Mucosa of descending colon (tissue), 3 donors: ENCODE measurements around the gene CMSS1. TPM values are rescaled to one million over a fixed set of nuclear protein-coding genes. Genes with fewer than 3 reads are reported as not detected.

ENCODE experiments used
- ATAC-seq: fragments of 200-7000 bp; cut with Tn5 transposase; one replicate; pipeline ENCODE4 v1.9.1; 2020; ENCODE audit warnings: mild to moderate bottlenecking, moderate library complexity
- DNase-seq, 3 donors: peaks; one replicate each; pipeline ENCODE4 v3.0.0-alpha.2; 2020
- H3K36me3 ChIP-seq: fragments of 200-600 bp; one replicate; pipeline ENCODE4 v1.8.0; 2021; ENCODE audit warnings: low read depth, mild to moderate bottlenecking
- H3K4me1 ChIP-seq: fragments of 200-600 bp; one replicate; pipeline ENCODE4 v1.8.0; 2021; ENCODE audit warnings: low read depth, mild to moderate bottlenecking
- H3K4me3 ChIP-seq: fragments of 200-600 bp; one replicate; pipeline ENCODE4 v1.8.0; 2021; ENCODE audit warnings: mild to moderate bottlenecking
- H3K9me3 ChIP-seq: fragments of 200-600 bp; one replicate; pipeline ENCODE4 v1.8.0; 2021; ENCODE audit warnings: mild to moderate bottlenecking
- intact Hi-C, 2 donors: fragments of 100-400 bp; cut with DNase I in 1 of 2; cut with micrococcal nuclease in 1 of 2; formaldehyde crosslinking; loops; one replicate each; pipeline versions ENCODE4 v1.11.0 to v1.11.1; 2022; cut with DNase I, micrococcal nuclease
- total RNA-seq, 3 donors: library from RNA; stranded (reverse); fragmentation: NEBNext Ultra II Directional in 2 of 3; extraction: Animal tissue kit (Norgen Biotek cat#: 25700) in 2 of 3; gene quantifications; one replicate each; pipeline versions ENCODE4 v1.2.1 to v1.2.4, GENCODE V29; 2021 to 2023
- TF ChIP-seq, protein P1 (sequence below): fragments of 200-600 bp; IDR thresholded peaks from one replicate; pipeline ENCODE4 v1.8.0; 2022; ENCODE audit warnings: antibody characterized with exemption, mild to moderate bottlenecking
- donor health status: DM: no; HTN: no; CAD: no; lungs with moderate emphysema.
- donor health status: DM: no; HTN: no; CAD: no.
- donor health status: DM: no; HTN: yes; CAD: no.

CMSS1 gene
- total RNA-seq, 3 donors from 2014 or later = 9.6 to 24.2 (median 13.8) TPM

DNA sequence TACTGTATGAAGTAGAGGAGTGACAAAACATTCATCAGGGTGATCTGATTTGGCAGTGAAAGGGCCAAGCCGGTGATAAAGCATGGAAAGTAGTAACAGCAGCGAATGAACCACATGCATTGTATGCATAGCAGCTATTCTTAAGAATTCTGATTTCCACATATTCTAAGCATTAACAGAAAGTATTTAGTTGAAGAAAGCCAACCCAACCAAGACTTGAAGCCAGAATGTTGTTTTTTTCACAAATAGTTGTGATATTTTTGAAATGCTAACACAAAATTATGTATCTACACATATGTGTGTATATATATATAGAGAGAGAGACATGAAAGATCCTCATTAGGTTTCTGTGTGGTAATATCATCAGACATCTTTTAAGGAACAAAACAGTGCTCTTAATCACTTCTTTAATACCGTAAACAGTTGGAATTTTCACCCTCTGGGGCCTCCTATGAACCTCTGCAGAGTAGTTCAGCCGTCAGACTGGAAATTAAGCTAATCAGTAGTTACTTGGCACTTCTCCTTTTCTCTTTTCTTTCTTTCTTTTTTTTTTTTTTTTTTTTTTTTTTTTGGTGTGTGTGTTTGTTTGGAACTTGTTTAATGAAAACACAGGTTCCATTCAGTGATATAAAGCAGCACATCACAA is 139.6 kb downstream of the CMSS1 start:
- peaks cover 3% of the 10 kb centered on the region for H3K4me1 ChIP-seq
- TF ChIP-seq, protein P1, sequence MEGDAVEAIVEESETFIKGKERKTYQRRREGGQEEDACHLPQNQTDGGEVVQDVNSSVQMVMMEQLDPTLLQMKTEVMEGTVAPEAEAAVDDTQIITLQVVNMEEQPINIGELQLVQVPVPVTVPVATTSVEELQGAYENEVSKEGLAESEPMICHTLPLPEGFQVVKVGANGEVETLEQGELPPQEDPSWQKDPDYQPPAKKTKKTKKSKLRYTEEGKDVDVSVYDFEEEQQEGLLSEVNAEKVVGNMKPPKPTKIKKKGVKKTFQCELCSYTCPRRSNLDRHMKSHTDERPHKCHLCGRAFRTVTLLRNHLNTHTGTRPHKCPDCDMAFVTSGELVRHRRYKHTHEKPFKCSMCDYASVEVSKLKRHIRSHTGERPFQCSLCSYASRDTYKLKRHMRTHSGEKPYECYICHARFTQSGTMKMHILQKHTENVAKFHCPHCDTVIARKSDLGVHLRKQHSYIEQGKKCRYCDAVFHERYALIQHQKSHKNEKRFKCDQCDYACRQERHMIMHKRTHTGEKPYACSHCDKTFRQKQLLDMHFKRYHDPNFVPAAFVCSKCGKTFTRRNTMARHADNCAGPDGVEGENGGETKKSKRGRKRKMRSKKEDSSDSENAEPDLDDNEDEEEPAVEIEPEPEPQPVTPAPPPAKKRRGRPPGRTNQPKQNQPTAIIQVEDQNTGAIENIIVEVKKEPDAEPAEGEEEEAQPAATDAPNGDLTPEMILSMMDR = no peak
- ATAC-seq = no peak

GRCh38 chr3:99958222-99958912 is 140.7 kb downstream of the CMSS1 start:
- DNase-seq = no peak
- intact Hi-C loops = no loop called here
- ATAC-seq = no peak
- Histone ChIP-seq H3K4me3 (no peak overlapping the region), H3K9me3 (no peaks in the 10 kb centered on the region), H3K36me3 (no peaks in the 10 kb centered on the region), H3K4me1 (peaks cover 3% of the 10 kb centered on the region)
- TF ChIP-seq, protein P1 = no peak

More for the DNA sequence above, 139.6 kb downstream of the CMSS1 start:
- H3K9me3 ChIP-seq = no peaks in the 10 kb centered on the region
- no peak overlapping the region for H3K4me3 ChIP-seq
- no peak for DNase-seq
- no peaks in the 10 kb centered on the region for H3K36me3 ChIP-seq
- intact Hi-C loops = no loop called here

GRCh38 chr3:99960123-99960878 is 142.6 kb downstream of the CMSS1 start:
- intact Hi-C loops = no loop called here
- no peaks in the 10 kb centered on the region for H3K9me3 ChIP-seq
- ATAC-seq = peak; percentile 39
- no peaks in the 10 kb centered on the region for H3K36me3 ChIP-seq
- H3K4me3 ChIP-seq = no peak overlapping the region
- TF ChIP-seq, protein P1 = no peak
- DNase-seq = no peak
- peaks cover 3% of the 10 kb centered on the region for H3K4me1 ChIP-seq

DNA sequence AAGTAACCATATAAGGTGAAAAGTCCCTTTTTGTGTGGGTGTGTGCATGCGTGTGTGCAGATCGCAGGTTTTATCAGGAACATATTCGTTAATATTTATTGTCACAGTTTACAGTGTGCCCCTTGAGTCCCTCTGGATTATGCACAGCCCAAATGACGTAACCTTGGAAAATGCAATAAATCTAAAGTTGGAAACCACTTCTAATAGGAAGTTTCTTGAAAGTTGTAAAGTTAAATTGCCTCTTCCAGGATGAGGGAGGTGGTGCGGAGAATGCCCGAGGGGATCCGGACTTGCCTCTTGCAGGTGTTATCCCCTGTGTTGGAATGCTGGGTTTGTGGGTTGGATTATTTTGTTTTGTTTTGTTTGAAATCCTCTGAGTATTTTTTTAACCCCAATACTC is 143.3 kb downstream of the CMSS1 start:
- no peaks in the 10 kb centered on the region for H3K36me3 ChIP-seq
- no peak overlapping the region for H3K4me3 ChIP-seq
- H3K9me3 ChIP-seq = no peaks in the 10 kb centered on the region
- peaks cover 3% of the 10 kb centered on the region for H3K4me1 ChIP-seq
- TF ChIP-seq, protein P1 = no peak
- intact Hi-C loops = no loop called here
- peak; percentile 44 for ATAC-seq
- DNase-seq = no peak

DNA sequence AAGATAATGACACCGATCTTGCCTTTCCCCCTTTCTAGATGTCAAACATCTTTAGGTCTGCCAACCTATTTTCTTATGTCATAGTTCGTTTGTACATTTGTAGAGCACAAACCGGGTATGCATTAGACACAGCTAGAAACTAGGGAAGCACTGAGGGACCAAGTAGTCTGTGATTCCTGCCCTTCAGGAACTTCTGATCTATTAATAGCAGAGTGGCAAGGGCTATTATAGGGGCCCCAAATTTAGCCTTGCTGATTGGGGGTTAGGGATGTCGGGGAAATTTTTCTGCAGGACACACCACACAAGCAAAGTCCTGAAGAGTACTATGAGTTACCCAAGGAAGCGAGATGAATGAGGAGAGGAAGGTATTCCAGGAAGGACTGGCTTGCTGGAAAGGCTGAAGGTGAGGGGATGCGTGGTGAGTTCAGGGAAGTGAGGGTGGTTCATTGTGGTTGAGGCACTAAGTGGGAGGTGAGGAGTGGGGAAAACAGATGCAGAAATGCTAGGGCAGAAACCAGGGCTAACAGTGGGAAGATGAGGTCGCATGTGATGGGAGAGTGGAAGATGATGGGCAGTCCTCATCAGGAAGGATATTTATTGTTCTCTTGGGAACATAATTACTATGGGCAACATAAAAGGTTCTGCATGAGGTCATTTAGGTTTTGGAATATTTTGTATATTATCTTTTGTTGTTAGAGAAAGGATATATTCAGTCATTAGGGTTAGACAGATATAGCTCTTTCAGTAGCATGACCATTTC is 144.3 kb downstream of the CMSS1 start:
- TF ChIP-seq, protein P1 = no peak
- intact Hi-C loops = no loop called here

More for the DNA sequence above, 144.3 kb downstream of the CMSS1 start:
- H3K4me3 ChIP-seq = no peak overlapping the region
- H3K9me3 ChIP-seq = no peaks in the 10 kb centered on the region
- DNase-seq (no peak), ATAC-seq (no peak)
- H3K4me1 ChIP-seq = peaks cover 3% of the 10 kb centered on the region
- H3K36me3 ChIP-seq = no peaks in the 10 kb centered on the region
